Body of pancreas (tissue), 4 donors: ENCODE results near the gene LYPD4. TPM values are rescaled to one million over a fixed set of nuclear protein-coding genes. Genes with fewer than 3 reads are reported as not detected.

Experiments used
- ATAC-seq: fragments of 150-250 bp; one replicate; pipeline ENCODE4 v1.9.1; 2016
- DNase-seq, 4 donors: peaks; one replicate each; pipeline ENCODE4 v3.0.0-alpha.2; 2019
- H3K27ac ChIP-seq, 4 donors: fragments of 200-600 bp; sonication (generic); 1 replicate in 3 of 4; 2 replicates in 1 of 4; pipeline versions ENCODE4 v1.5.1 to v1.6.1; 2016 to 2019; ENCODE audit warnings: mild to moderate bottlenecking in 1 of 4, mixed read lengths in 1 of 4, moderate library complexity in 1 of 4
- H3K27me3 ChIP-seq, 2 donors: fragments of 200-600 bp; sonication (generic); one replicate each; pipeline ENCODE4 v1.6.0; 2016; ENCODE audit warnings: mild to moderate bottlenecking in 1 of 2
- H3K36me3 ChIP-seq, 2 donors: fragments of 200-600 bp; sonication (generic); replicated peaks in 1 of 2; 2 replicates each; pipeline ENCODE4 v1.5.1; 2016; ENCODE audit warnings: low read depth in 2 of 2; ENCODE audit not compliant: insufficient read depth in 1 of 2
- H3K4me1 ChIP-seq: fragments of 200-600 bp; sonication (generic); one replicate; pipeline ENCODE4 v1.6.0; 2016
- H3K4me3 ChIP-seq, 2 donors: fragments of 200-600 bp; sonication (generic); 1 replicate in 1 of 2; 2 replicates in 1 of 2; pipeline ENCODE4 v1.5.1; 2016 to 2019
- H3K9me3 ChIP-seq, 3 donors: fragments of 200-600 bp; sonication (generic); 1 replicate in 2 of 3; 2 replicates in 1 of 3; pipeline ENCODE4 v1.5.1; 2016
- POLR2A ChIP-seq, 3 donors: fragments of 450-650 bp; IDR thresholded peaks; one replicate each; pipeline ENCODE4 v1.6.1; 2016; ENCODE audit warnings: antibody characterized with exemption in 3 of 3, mild to moderate bottlenecking in 2 of 3
- WGBS, 2 donors: methylation state at CpG; one replicate each; pipeline ENCODE4 v1.1.5; 2017; 5-methylcytosine and 5-hydroxymethylcytosine counted together
- intact Hi-C: fragments of 100-400 bp; cut with DNase I; formaldehyde crosslinking; loops from one replicate; pipeline ENCODE4 v1.15.1; 2023
- total RNA-seq, 2 donors: library from RNA; depleted of rRNA; stranded (reverse); fragments of >200 nt; gene quantifications; one replicate each; pipeline ENCODE4 v1.1.0, GENCODE V29; 2016
- TF ChIP-seq, protein P1 (sequence below), 7 experiments: fragments of 450-650 bp in 4 of 7; fragments of 200-600 bp in 3 of 7; sonication (generic) in 3 of 7; IDR thresholded peaks; one replicate each; pipeline ENCODE4 v1.5.1; 2016 to 2019; ENCODE audit warnings: antibody characterized with exemption in 7 of 7

LYPD4 gene
- total RNA-seq, 2 donors from 2014 or later, result not detected

DNA sequence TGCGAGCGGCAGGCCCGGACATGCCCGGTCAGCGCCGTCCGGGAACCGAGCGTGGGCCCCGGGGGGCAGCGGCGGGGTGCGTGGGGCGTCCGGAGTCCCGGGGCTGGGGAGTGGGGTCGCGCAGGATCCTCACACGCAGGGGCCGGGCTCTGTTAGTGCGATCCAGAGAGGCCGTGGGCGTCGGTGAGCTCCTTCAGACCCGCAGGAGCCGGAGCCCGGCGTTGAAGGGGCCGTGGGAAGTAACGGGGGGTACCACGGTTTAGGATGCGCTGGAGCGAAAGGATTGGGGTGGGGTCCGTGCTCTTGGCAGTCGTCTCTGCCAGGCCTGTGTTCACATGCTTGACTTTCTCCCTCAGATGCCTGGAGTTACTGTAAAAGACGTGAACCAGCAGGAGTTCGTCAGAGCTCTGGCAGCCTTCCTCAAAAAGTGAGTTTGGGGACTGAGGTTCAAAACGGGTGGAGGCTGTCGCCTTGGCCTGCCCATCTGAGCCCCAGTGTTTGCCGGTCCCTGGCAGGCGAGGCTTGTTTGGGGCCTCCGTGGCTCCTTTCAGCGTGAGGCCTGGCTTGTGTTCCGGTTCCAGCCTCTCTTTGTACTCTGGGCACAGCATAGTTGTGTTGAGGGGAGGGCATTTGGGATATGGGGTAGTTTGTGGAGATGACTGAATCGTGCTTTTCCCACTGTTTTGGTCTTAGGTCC is 16.1 kb upstream of the LYPD4 start:
- intact Hi-C loops, result no loop called here
- DNase-seq (peak in 1 of 4 donors; percentile 19), ATAC-seq (no peak)
- TF ChIP-seq POLR2A (IDR thresholded peaks at IDR 0.05), result no peak
- TF ChIP-seq, protein P1, sequence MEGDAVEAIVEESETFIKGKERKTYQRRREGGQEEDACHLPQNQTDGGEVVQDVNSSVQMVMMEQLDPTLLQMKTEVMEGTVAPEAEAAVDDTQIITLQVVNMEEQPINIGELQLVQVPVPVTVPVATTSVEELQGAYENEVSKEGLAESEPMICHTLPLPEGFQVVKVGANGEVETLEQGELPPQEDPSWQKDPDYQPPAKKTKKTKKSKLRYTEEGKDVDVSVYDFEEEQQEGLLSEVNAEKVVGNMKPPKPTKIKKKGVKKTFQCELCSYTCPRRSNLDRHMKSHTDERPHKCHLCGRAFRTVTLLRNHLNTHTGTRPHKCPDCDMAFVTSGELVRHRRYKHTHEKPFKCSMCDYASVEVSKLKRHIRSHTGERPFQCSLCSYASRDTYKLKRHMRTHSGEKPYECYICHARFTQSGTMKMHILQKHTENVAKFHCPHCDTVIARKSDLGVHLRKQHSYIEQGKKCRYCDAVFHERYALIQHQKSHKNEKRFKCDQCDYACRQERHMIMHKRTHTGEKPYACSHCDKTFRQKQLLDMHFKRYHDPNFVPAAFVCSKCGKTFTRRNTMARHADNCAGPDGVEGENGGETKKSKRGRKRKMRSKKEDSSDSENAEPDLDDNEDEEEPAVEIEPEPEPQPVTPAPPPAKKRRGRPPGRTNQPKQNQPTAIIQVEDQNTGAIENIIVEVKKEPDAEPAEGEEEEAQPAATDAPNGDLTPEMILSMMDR (IDR thresholded peaks at IDR 0.05), result no peak
- no peaks in the 10 kb centered on the region for H3K9me3 ChIP-seq
- 1% methylated on average over 39 of the region's 45 CpGs; no CpG with 5 or more reads in 1 of the 2 donors for WGBS, 2 donors
- peak overlapping the region; percentile 64 to 79 for H3K4me3 ChIP-seq
- H3K27ac ChIP-seq, result peak overlapping the region; percentile 86 to 99 (median 97)
- H3K36me3 ChIP-seq, result peaks cover 7 to 14% of the 10 kb centered on the region in 2 donors
- peaks cover 47% of the 10 kb centered on the region for H3K4me1 ChIP-seq
- H3K27me3 ChIP-seq, result no peaks in the 10 kb centered on the region

DNA sequence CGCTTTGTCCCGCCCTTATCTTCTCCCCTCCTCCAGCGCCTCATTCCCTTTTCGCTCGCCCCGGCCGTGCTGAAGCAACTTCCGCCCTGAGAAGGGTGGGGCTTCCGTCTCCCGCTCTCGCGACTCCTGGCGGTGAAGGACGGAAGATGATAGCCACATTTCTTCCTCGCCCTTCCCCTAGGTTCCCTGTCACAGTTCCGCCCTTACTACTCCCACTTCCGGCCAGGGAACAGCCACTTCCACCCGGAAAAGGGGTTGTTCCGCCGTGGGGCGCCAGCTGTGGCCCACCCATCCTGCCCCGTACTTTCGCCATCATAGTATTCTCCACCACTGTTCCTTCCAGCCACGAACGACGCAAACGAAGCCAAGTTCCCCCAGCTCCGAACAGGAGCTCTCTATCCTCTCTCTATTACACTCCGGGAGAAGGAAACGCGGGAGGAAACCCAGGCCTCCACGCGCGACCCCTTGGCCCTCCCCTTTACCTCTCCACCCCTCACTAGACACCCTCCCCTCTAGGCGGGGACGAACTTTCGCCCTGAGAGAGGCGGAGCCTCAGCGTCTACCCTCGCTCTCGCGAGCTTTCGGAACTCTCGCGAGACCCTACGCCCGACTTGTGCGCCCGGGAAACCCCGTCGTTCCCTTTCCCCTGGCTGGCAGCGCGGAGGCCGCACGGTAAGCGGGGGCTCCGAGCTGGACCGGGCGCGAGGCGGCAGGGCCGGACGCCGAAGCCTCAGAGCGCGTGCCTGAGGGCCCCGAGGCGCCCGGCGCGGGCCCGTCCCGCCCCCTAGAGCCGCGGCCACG is 15.3 kb upstream of the LYPD4 start, which contains the start of gene RPS19:
TSS of gene RPS19 (plus strand) at position 638 of the 801 bp plus-strand sequence. CDS start 520 bp downstream, outside the sequence.
- H3K27ac ChIP-seq, result peak within 1 kb of the TSS; percentile 86 to 99 (median 97)
- 0 to 1% methylated on average over 36 to 68 of the region's 76 CpGs for WGBS, 2 donors
- peak; percentile 90 for ATAC-seq
- peak; percentile 98 to 99 (median 98) for DNase-seq
- no peaks in the 10 kb centered on the region for H3K27me3 ChIP-seq
- H3K4me3 ChIP-seq, result peak within 1 kb of the TSS; percentile 64 to 79
- peaks cover 39% of the 10 kb centered on the region for H3K4me1 ChIP-seq
- H3K36me3 ChIP-seq, result peaks cover 7 to 14% of the 10 kb centered on the region in 2 donors
- TF ChIP-seq POLR2A (IDR thresholded peaks at IDR 0.05), result peak; percentile 84 to 88 (median 85)
- TF ChIP-seq, protein P1 (IDR thresholded peaks at IDR 0.05), result peak; percentile 38 to 94 (median 88)
- H3K9me3 ChIP-seq, result no peaks in the 10 kb centered on the region
- intact Hi-C loops, result no loop called here

GRCh38 chr19:41859213-41859617 is 14.7 kb upstream of the LYPD4 start:
- peaks cover 3 to 10% of the 10 kb centered on the region in 2 donors for H3K36me3 ChIP-seq
- intact Hi-C loops, result no loop called here
- DNase-seq (no peak), ATAC-seq (peak; percentile 11)
- H3K4me1 ChIP-seq, result peaks cover 34% of the 10 kb centered on the region
- WGBS, 2 donors, result 0 to 1% methylated on average over 8 of the region's 8 CpGs
- H3K9me3 ChIP-seq, result no peaks in the 10 kb centered on the region
- H3K4me3 ChIP-seq, result no peak overlapping the region
- TF ChIP-seq, protein P1 (IDR thresholded peaks at IDR 0.05), result no peak
- no peak for TF ChIP-seq POLR2A (IDR thresholded peaks at IDR 0.05)
- peak overlapping the region; percentile 86 to 99 (median 97) for H3K27ac ChIP-seq
- H3K27me3 ChIP-seq, result no peaks in the 10 kb centered on the region

DNA sequence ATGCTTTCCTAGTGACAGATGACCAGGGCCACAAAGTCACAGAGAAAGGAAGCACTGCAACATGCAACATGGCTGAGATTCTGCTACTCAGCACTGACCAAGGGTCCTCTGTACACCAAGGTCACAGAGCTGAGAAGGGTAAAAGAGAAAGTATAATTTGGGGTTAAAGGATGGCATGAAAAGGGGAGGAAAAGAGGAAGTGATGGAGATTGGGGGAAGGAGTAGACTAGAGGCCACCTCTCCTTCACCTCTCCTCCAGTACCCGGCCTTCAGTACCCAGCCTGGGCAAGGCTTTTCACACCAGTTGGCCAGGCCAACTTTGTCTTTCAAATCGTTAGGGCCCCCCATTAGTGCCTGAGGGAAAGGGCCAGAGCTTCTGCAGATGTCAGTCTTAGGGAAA is 9.3 kb upstream of the LYPD4 start:
- TF ChIP-seq, protein P1 (IDR thresholded peaks at IDR 0.05), result no peak
- no peak for TF ChIP-seq POLR2A (IDR thresholded peaks at IDR 0.05)
- no peak overlapping the region for H3K27ac ChIP-seq
- no peak overlapping the region for H3K4me3 ChIP-seq
- no peak for ATAC-seq
- DNase-seq, result no peak
- H3K36me3 ChIP-seq, result no peaks in the 10 kb centered on the region
- H3K9me3 ChIP-seq, result no peaks in the 10 kb centered on the region
- intact Hi-C loops, result no loop called here
- H3K27me3 ChIP-seq, result no peaks in the 10 kb centered on the region
- H3K4me1 ChIP-seq, result no peaks in the 10 kb centered on the region
- 49 to 58% methylated on average over 2 of the region's 2 CpGs for WGBS, 2 donors
